ENCODE data around the gene MYLK.

MYLK gene

GRCh38 chr3:123909785-123910184 is 25.7 kb upstream of the MYLK start:
- Histone ChIP-seq H3K4ac (ENCODE audit: low read length) (no peak overlapping the region), H2AK5ac (ENCODE audit: low read depth, low read length) (no peak overlapping the region), H2BK12ac (ENCODE audit: low read length) (no peak overlapping the region), H3K4me1 (ENCODE audit: control insufficient read depth in 2 of 2, insufficient read depth in 1 of 2, low read depth in 1 of 2, low read length in 2 of 2) (peaks cover 0 to 1% of the 10 kb centered on the region in 2 donors), H4K8ac (ENCODE audit: low read depth, low read length) (no peak overlapping the region), H2BK120ac (ENCODE audit: low read depth, low read length) (no peak overlapping the region), H3K23ac (ENCODE audit: low read depth, low read length, poor library complexity) (no peak overlapping the region), H2AFZ (ENCODE audit: low read length) (no peak overlapping the region), H3K14ac (ENCODE audit: low read length) (no peak overlapping the region), H4K91ac (ENCODE audit: low read depth, low read length, poor library complexity) (no peak overlapping the region), H2BK15ac (ENCODE audit: low read length) (no peak overlapping the region), H3K4me3 (ENCODE audit: low read length in 2 of 2) (no peak overlapping the region), H3K9me3 (replicated peaks in 1 of 2; ENCODE audit: control insufficient read depth in 2 of 2, insufficient read depth in 1 of 2, low read depth in 1 of 2, low read length in 2 of 2) (peaks cover 0 to 5% of the 10 kb centered on the region in 2 donors), H3K79me1 (ENCODE audit: low read depth, low read length) (no peaks in the 10 kb centered on the region), H3K4me2 (ENCODE audit: insufficient read depth, low read length, poor library complexity, severe bottlenecking) (no peak overlapping the region), H3K18ac (ENCODE audit: low read length) (no peak overlapping the region), H3K27ac (replicated peaks; ENCODE audit: low read length) (no peak overlapping the region), H3K36me3 (replicated peaks in 1 of 2; ENCODE audit: control insufficient read depth in 2 of 2, insufficient read depth in 2 of 2, low read length in 2 of 2) (peaks cover 2 to 22% of the 10 kb centered on the region in 2 donors), H3K27me3 (ENCODE audit: control insufficient read depth in 3 of 3, insufficient read depth in 3 of 3, low read depth in 1 of 3, low read length in 3 of 3) (no peaks in the 10 kb centered on the region), H2BK5ac (ENCODE audit: low read length) (no peak overlapping the region), H3K9ac (ENCODE audit: low read depth, low read length, poor library complexity) (no peak overlapping the region)
- no peak for DNase-seq (ENCODE audit: low spot score)
- no CpG with 5 or more reads among the region's 2 CpGs for WGBS, 2 donors (ENCODE audit: extremely low coverage in 2 of 2, insufficient read length in 2 of 2, insufficient replicate concordance in 1 of 2)

- H3K4me3 ChIP-seq (ENCODE audit: low read length in 2 of 2) = no peak overlapping the region
- no peak overlapping the region for H2AFZ ChIP-seq (ENCODE audit: low read length)
- no peaks in the 10 kb centered on the region for H3K27me3 ChIP-seq (ENCODE audit: control insufficient read depth in 3 of 3, insufficient read depth in 3 of 3, low read depth in 1 of 3, low read length in 3 of 3)
- H3K9me3 ChIP-seq (replicated peaks in 1 of 2; ENCODE audit: control insufficient read depth in 2 of 2, insufficient read depth in 1 of 2, low read depth in 1 of 2, low read length in 2 of 2) = peaks cover 0 to 3% of the 10 kb centered on the region in 2 donors
- H3K4me2 ChIP-seq (ENCODE audit: insufficient read depth, low read length, poor library complexity, severe bottlenecking) = no peak overlapping the region
- no peak overlapping the region for H2BK120ac ChIP-seq (ENCODE audit: low read depth, low read length)
- no peak for DNase-seq (ENCODE audit: low spot score)
- H3K4me1 ChIP-seq (ENCODE audit: control insufficient read depth in 2 of 2, insufficient read depth in 1 of 2, low read depth in 1 of 2, low read length in 2 of 2) = no peaks in the 10 kb centered on the region
- WGBS, 2 donors (ENCODE audit: extremely low coverage in 2 of 2, insufficient read length in 2 of 2, insufficient replicate concordance in 1 of 2) = no CpG with 5 or more reads among the region's 2 CpGs
- H4K8ac ChIP-seq (ENCODE audit: low read depth, low read length) = no peak overlapping the region
- H3K9ac ChIP-seq (ENCODE audit: low read depth, low read length, poor library complexity) = no peak overlapping the region
- no peaks in the 10 kb centered on the region for H3K79me1 ChIP-seq (ENCODE audit: low read depth, low read length)
- no peak overlapping the region for H3K14ac ChIP-seq (ENCODE audit: low read length)
- H3K23ac ChIP-seq (ENCODE audit: low read depth, low read length, poor library complexity) = no peak overlapping the region
- no peak overlapping the region for H2BK15ac ChIP-seq (ENCODE audit: low read length)
- H2BK5ac ChIP-seq (ENCODE audit: low read length) = no peak overlapping the region
- no peak overlapping the region for H2BK12ac ChIP-seq (ENCODE audit: low read length)
- peaks cover 0 to under 1% of the 10 kb centered on the region in 2 donors for H3K36me3 ChIP-seq (replicated peaks in 1 of 2; ENCODE audit: control insufficient read depth in 2 of 2, insufficient read depth in 2 of 2, low read length in 2 of 2)
- H3K27ac ChIP-seq (replicated peaks; ENCODE audit: low read length) = no peak overlapping the region
- H3K4ac ChIP-seq (ENCODE audit: low read length) = no peak overlapping the region
- no peak overlapping the region for H2AK5ac ChIP-seq (ENCODE audit: low read depth, low read length)
- no peak overlapping the region for H3K18ac ChIP-seq (ENCODE audit: low read length)
- H4K91ac ChIP-seq (ENCODE audit: low read depth, low read length, poor library complexity) = no peak overlapping the region
These were observed 23.6 kb upstream of the MYLK start for GRCh38 chr3:123907720-123908119.

DNA sequence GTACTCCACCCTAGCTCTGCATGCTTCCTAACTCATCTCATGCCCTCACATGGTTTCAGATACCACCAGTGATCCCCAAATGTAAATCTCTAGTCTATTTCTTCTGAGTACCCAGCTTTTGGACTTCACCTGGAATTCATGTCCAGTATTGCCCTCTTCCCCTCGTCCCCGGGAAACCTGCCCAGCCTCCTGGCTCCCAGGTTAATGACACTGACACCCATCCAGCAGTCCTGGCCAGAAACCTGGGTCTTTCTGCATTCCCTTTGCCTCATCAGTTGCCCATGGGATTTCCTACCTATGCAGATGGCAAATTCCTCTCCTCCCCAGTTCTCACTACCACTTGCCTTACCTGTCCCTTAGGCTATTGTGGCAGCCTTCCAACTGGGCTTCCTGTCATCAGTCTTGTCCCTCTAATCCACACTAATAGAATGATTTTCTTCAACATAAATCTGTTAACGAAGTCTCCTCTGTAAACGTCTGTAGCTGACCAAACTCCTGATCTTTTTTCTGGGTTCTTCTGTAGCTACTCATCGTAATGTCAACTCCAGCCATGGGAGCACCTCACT is 15.3 kb upstream of the MYLK start:
- Histone ChIP-seq H2AK5ac (ENCODE audit: low read depth, low read length) (no peak overlapping the region), H3K9ac (ENCODE audit: low read depth, low read length, poor library complexity) (no peak overlapping the region), H3K79me1 (ENCODE audit: low read depth, low read length) (no peaks in the 10 kb centered on the region), H4K91ac (ENCODE audit: low read depth, low read length, poor library complexity) (no peak overlapping the region), H3K4me2 (ENCODE audit: insufficient read depth, low read length, poor library complexity, severe bottlenecking) (no peak overlapping the region), H4K8ac (ENCODE audit: low read depth, low read length) (no peak overlapping the region), H2AFZ (ENCODE audit: low read length) (no peak overlapping the region), H3K27me3 (ENCODE audit: control insufficient read depth in 3 of 3, insufficient read depth in 3 of 3, low read depth in 1 of 3, low read length in 3 of 3) (no peaks in the 10 kb centered on the region), H3K9me3 (replicated peaks in 1 of 2; ENCODE audit: control insufficient read depth in 2 of 2, insufficient read depth in 1 of 2, low read depth in 1 of 2, low read length in 2 of 2) (peaks cover 0 to under 1% of the 10 kb centered on the region in 2 donors), H2BK12ac (ENCODE audit: low read length) (no peak overlapping the region), H3K4me3 (ENCODE audit: low read length in 2 of 2) (no peak overlapping the region), H3K18ac (ENCODE audit: low read length) (no peak overlapping the region), H3K4ac (ENCODE audit: low read length) (no peak overlapping the region), H2BK5ac (ENCODE audit: low read length) (no peak overlapping the region), H3K23ac (ENCODE audit: low read depth, low read length, poor library complexity) (no peak overlapping the region), H2BK120ac (ENCODE audit: low read depth, low read length) (no peak overlapping the region), H3K4me1 (ENCODE audit: control insufficient read depth in 2 of 2, insufficient read depth in 1 of 2, low read depth in 1 of 2, low read length in 2 of 2) (no peaks in the 10 kb centered on the region), H3K27ac (replicated peaks; ENCODE audit: low read length) (no peak overlapping the region), H2BK15ac (ENCODE audit: low read length) (no peak overlapping the region), H3K36me3 (replicated peaks in 1 of 2; ENCODE audit: control insufficient read depth in 2 of 2, insufficient read depth in 2 of 2, low read length in 2 of 2) (no peaks in the 10 kb centered on the region), H3K14ac (ENCODE audit: low read length) (no peak overlapping the region)
- WGBS, 2 donors (ENCODE audit: extremely low coverage in 2 of 2, insufficient read length in 2 of 2, insufficient replicate concordance in 1 of 2) = no CpG with 5 or more reads among the region's 5 CpGs
- DNase-seq (ENCODE audit: low spot score) = no peak

DNA sequence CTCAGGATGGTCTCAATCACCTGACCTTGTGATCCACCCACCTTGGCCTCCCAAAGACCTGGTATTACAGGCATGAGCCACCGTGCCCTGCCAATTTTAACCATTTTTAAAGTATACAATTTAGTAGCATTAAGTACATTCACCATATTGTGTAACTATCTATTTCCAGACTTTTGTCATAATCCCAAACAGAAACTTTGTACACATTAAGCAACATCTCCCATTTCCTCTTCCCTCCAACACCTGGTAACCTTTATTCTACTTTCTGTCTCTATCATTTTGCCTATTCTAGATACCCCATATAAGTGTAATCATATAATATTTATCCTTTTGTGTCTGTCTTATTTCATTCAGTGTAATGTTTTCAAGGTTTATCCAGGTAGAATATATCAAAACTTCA is 8.9 kb upstream of the MYLK start:
- Histone ChIP-seq H2BK15ac (ENCODE audit: low read length) (no peak overlapping the region), H4K8ac (ENCODE audit: low read depth, low read length) (no peak overlapping the region), H2BK12ac (ENCODE audit: low read length) (no peak overlapping the region), H3K4ac (ENCODE audit: low read length) (no peak overlapping the region), H2BK120ac (ENCODE audit: low read depth, low read length) (no peak overlapping the region), H3K27ac (replicated peaks; ENCODE audit: low read length) (no peak overlapping the region), H3K23ac (ENCODE audit: low read depth, low read length, poor library complexity) (no peak overlapping the region), H3K27me3 (ENCODE audit: control insufficient read depth in 3 of 3, insufficient read depth in 3 of 3, low read depth in 1 of 3, low read length in 3 of 3) (no peaks in the 10 kb centered on the region), H2AK5ac (ENCODE audit: low read depth, low read length) (no peak overlapping the region), H2AFZ (ENCODE audit: low read length) (no peak overlapping the region), H3K4me1 (ENCODE audit: control insufficient read depth in 2 of 2, insufficient read depth in 1 of 2, low read depth in 1 of 2, low read length in 2 of 2) (no peaks in the 10 kb centered on the region), H3K18ac (ENCODE audit: low read length) (no peak overlapping the region), H3K4me3 (ENCODE audit: low read length in 2 of 2) (no peak overlapping the region), H3K9ac (ENCODE audit: low read depth, low read length, poor library complexity) (no peak overlapping the region), H3K79me1 (ENCODE audit: low read depth, low read length) (no peaks in the 10 kb centered on the region), H3K4me2 (ENCODE audit: insufficient read depth, low read length, poor library complexity, severe bottlenecking) (no peak overlapping the region), H3K36me3 (replicated peaks in 1 of 2; ENCODE audit: control insufficient read depth in 2 of 2, insufficient read depth in 2 of 2, low read length in 2 of 2) (no peaks in the 10 kb centered on the region), H4K91ac (ENCODE audit: low read depth, low read length, poor library complexity) (no peak overlapping the region), H3K9me3 (replicated peaks in 1 of 2; ENCODE audit: control insufficient read depth in 2 of 2, insufficient read depth in 1 of 2, low read depth in 1 of 2, low read length in 2 of 2) (peaks cover 4 to 24% of the 10 kb centered on the region in 2 donors), H3K14ac (ENCODE audit: low read length) (no peak overlapping the region), H2BK5ac (ENCODE audit: low read length) (no peak overlapping the region)
- WGBS, 2 donors (ENCODE audit: extremely low coverage in 2 of 2, insufficient read length in 2 of 2, insufficient replicate concordance in 1 of 2) = no CpG with 5 or more reads among the region's 1 CpG
- DNase-seq (ENCODE audit: low spot score) = no peak

Data from neuronal stem cell (in vitro differentiated cells).